HEK293 (cell line): Measurements from ENCODE around the gene IRX4.

Experiments used
- CTCF ChIA-PET: fragments of 350-600 bp; formaldehyde crosslinking; extraction: SDS; loops from one replicate; lab custom pipeline; 2021; ENCODE audit warnings: antibody characterized with exemption; lab: Yijun Ruan, JAX
- POLR2A ChIA-PET: fragments of 300-600 bp; formaldehyde crosslinking; extraction: SDS; loops from one replicate; lab custom pipeline; 2020; ENCODE audit warnings: antibody characterized with exemption, inconsistent platforms; lab: Yijun Ruan, JAX
- H3K27ac ChIP-seq: fragments of 200-500 bp; sonication (Bioruptor generic); 2 replicates; pipeline ENCODE4 v1.5.1; 2014; ENCODE audit warnings: low read depth, low read length, control low read depth, inconsistent platforms; ENCODE audit errors: extremely low read depth
- H3K36me3 ChIP-seq, 2 experiments: fragments of 200-500 bp in 1 of 2; sonication (Bioruptor generic) in 1 of 2; 1 replicate in 1 of 2; 2 replicates in 1 of 2; pipeline ENCODE4 v1.5.1; 2014 to 2017; ENCODE audit warnings: inconsistent platforms in 2 of 2, low read length in 2 of 2; ENCODE audit not compliant: control insufficient read depth in 2 of 2, insufficient read depth in 1 of 2
- H3K4me1 ChIP-seq: fragments of 200-500 bp; sonication (Bioruptor generic); 2 replicates; pipeline ENCODE4 v1.5.1; 2014; ENCODE audit warnings: mild to moderate bottlenecking, low read length, inconsistent platforms; ENCODE audit not compliant: control insufficient read depth, insufficient read depth
- H3K4me3 ChIP-seq: 2 replicates; pipeline ENCODE4 v1.5.1; 2011; ENCODE audit warnings: low read depth, mild to moderate bottlenecking, control low read depth, low read length, moderate library complexity
- H3K9me3 ChIP-seq: fragments of 200-500 bp; sonication (Bioruptor generic); 2 replicates; pipeline ENCODE4 v1.5.1; 2014; ENCODE audit warnings: low read depth, low read length, inconsistent platforms; ENCODE audit not compliant: control insufficient read depth, insufficient read depth
- KLF1 ChIP-seq: fragments of 450-650 bp; formaldehyde crosslinking; IDR thresholded peaks from 2 replicates; pipeline ENCODE4 v1.5.1; 2016; ENCODE audit warnings: missing biosample characterization, missing genetic modification characterization
- KLF17 ChIP-seq: fragments of 450-650 bp; formaldehyde crosslinking; IDR thresholded peaks from 2 replicates; pipeline ENCODE4 v1.5.1; 2016; ENCODE audit warnings: missing biosample characterization, missing genetic modification characterization
- MZF1 ChIP-seq: fragments of 450-650 bp; formaldehyde crosslinking; IDR thresholded peaks from 2 replicates; pipeline ENCODE4 v1.5.1; 2017; ENCODE audit warnings: missing biosample characterization, missing genetic modification characterization, borderline replicate concordance
- PATZ1 ChIP-seq: fragments of 450-650 bp; formaldehyde crosslinking; IDR thresholded peaks from 2 replicates; pipeline ENCODE4 v1.5.1; 2016; ENCODE audit warnings: missing biosample characterization, missing genetic modification characterization
- PRDM4 ChIP-seq: fragments of 450-650 bp; formaldehyde crosslinking; IDR thresholded peaks from 2 replicates; pipeline ENCODE4 v1.5.1; 2017; ENCODE audit warnings: missing biosample characterization, missing genetic modification characterization
- SP2 ChIP-seq: fragments of 450-650 bp; formaldehyde crosslinking; IDR thresholded peaks from 2 replicates; pipeline ENCODE4 v1.5.1; 2016; ENCODE audit warnings: missing biosample characterization, missing genetic modification characterization
- SP7 ChIP-seq: fragments of 450-650 bp; formaldehyde crosslinking; IDR thresholded peaks from 2 replicates; pipeline ENCODE4 v1.5.1; 2016; ENCODE audit warnings: missing biosample characterization, missing genetic modification characterization
- WT1 ChIP-seq: fragments of 450-650 bp; formaldehyde crosslinking; IDR thresholded peaks from 2 replicates; pipeline ENCODE4 v1.5.1; 2016; ENCODE audit warnings: missing biosample characterization, missing genetic modification characterization
- ZBTB48 ChIP-seq: fragments of 450-650 bp; formaldehyde crosslinking; IDR thresholded peaks from 2 replicates; pipeline ENCODE4 v1.5.1; 2016; ENCODE audit warnings: missing biosample characterization, missing genetic modification characterization
- ZBTB7A ChIP-seq: fragments of 450-650 bp; formaldehyde crosslinking; IDR thresholded peaks from 2 replicates; pipeline ENCODE4 v1.5.1; 2016; ENCODE audit warnings: low read depth, missing biosample characterization, missing genetic modification characterization
- ZEB2 ChIP-seq: fragments of 450-650 bp; formaldehyde crosslinking; IDR thresholded peaks from 2 replicates; pipeline ENCODE4 v1.5.1; 2016; ENCODE audit warnings: missing biosample characterization, missing genetic modification characterization
- ZFHX2 ChIP-seq: fragments of 450-650 bp; formaldehyde crosslinking; conservative IDR thresholded peaks from 2 replicates; pipeline ENCODE4 v1.5.1; 2016; ENCODE audit warnings: missing biosample characterization, missing genetic modification characterization
- ZNF311 ChIP-seq: fragments of 450-650 bp; formaldehyde crosslinking; IDR thresholded peaks from 2 replicates; pipeline ENCODE4 v1.5.1; 2017; ENCODE audit warnings: missing biosample characterization, missing genetic modification characterization, borderline replicate concordance
- ZNF341 ChIP-seq: fragments of 450-650 bp; formaldehyde crosslinking; IDR thresholded peaks from 2 replicates; pipeline ENCODE4; 2016; ENCODE audit warnings: low read depth, missing biosample characterization, missing genetic modification characterization
- ZNF433 ChIP-seq: fragments of 450-650 bp; formaldehyde crosslinking; IDR thresholded peaks from 2 replicates; pipeline ENCODE4 v1.5.1; 2016; ENCODE audit warnings: missing biosample characterization, missing genetic modification characterization, low read depth
- ZNF561 ChIP-seq: fragments of 450-650 bp; IDR thresholded peaks from 2 replicates; pipeline ENCODE4 v1.5.1; 2018; ENCODE audit warnings: missing biosample characterization, missing genetic modification characterization, borderline replicate concordance
- ZNF585B ChIP-seq: fragments of 450-650 bp; formaldehyde crosslinking; IDR thresholded peaks from 2 replicates; pipeline ENCODE4 v1.5.1; 2016; ENCODE audit warnings: missing biosample characterization, missing genetic modification characterization
- ZNF596 ChIP-seq: fragments of 450-650 bp; IDR thresholded peaks from 2 replicates; pipeline ENCODE4 v1.5.0; 2018; ENCODE audit warnings: missing biosample characterization, mild to moderate bottlenecking, missing genetic modification characterization, moderate library complexity
- ZNF629 ChIP-seq: fragments of 450-650 bp; formaldehyde crosslinking; IDR thresholded peaks from 2 replicates; pipeline ENCODE4 v1.5.1; 2017; ENCODE audit warnings: missing biosample characterization, missing genetic modification characterization
- ZNF677 ChIP-seq: fragments of 450-650 bp; IDR thresholded peaks from 2 replicates; pipeline ENCODE4 v1.5.0; 2018; ENCODE audit warnings: missing biosample characterization, mild to moderate bottlenecking, missing genetic modification characterization, moderate library complexity
- ZNF692 ChIP-seq: fragments of 450-650 bp; formaldehyde crosslinking; IDR thresholded peaks from 2 replicates; pipeline ENCODE4 v1.5.1; 2016; ENCODE audit warnings: missing biosample characterization, missing genetic modification characterization
- ZNF791 ChIP-seq: fragments of 450-650 bp; formaldehyde crosslinking; IDR thresholded peaks from 2 replicates; pipeline ENCODE4 v1.5.1; 2016; ENCODE audit warnings: missing biosample characterization, missing genetic modification characterization
- ZSCAN4 ChIP-seq: fragments of 450-650 bp; formaldehyde crosslinking; IDR thresholded peaks from 2 replicates; pipeline ENCODE4 v1.5.1; 2017; ENCODE audit warnings: missing biosample characterization, missing genetic modification characterization

IRX4 gene

GRCh38 chr5:1883120-1883924 lies 597 bp upstream of the IRX4 start (continued):
- TF ChIP-seq ZNF341 (peak; percentile 68), ZNF596 (tag by site-specific recombination) (no peak), PRDM4 (tag by site-specific recombination) (no peak), ZNF433 (tag by site-specific recombination) (no peak), ZNF791 (tag by site-specific recombination) (no peak), ZNF629 (tag by site-specific recombination) (peak; percentile 47; the same call in 1 of the 2 replicates), ZBTB7A (tag by site-specific recombination) (no peak), ZSCAN4 (tag by site-specific recombination) (no peak), ZFHX2 (tag by site-specific recombination) (peak; percentile 32; the same call in 1 of the 2 replicates), ZNF561 (0 out of 2 replicates have a peak, but pooled peaks have one; percentile 21)

- CTCF ChIA-PET = no interaction called here
- TF ChIP-seq ZNF311 (tag by site-specific recombination) (no peak), ZBTB48 (0 out of 2 replicates have a peak, but pooled peaks have one; percentile 6), ZFHX2 (tag by site-specific recombination) (no peak)
- POLR2A ChIA-PET = no interaction called here
- H3K27ac ChIP-seq = no peak overlapping the region
- H3K4me3 ChIP-seq = no peak overlapping the region
- H3K4me1 ChIP-seq = peaks cover 5% of the 10 kb centered on the region
- no peaks in the 10 kb centered on the region; the same call in 1 of the 2 replicates for H3K9me3 ChIP-seq
- H3K36me3 ChIP-seq = peaks cover 0 to 24% of the 10 kb centered on the region in 2 experiments; a peak in 1 of 3 replicates
Observed at GRCh38 chr5:1881731-1882336, 891 bp downstream of the IRX4 start.

- H3K27ac ChIP-seq = no peak overlapping the region
- POLR2A ChIA-PET = no interaction called here
- TF ChIP-seq SP2 (tag by site-specific recombination) = peak; percentile 54
- no peak for TF ChIP-seq ZNF585B (tag by site-specific recombination)
- TF ChIP-seq ZEB2 (tag by site-specific recombination) = 0 out of 2 replicates have a peak, but pooled peaks have one; percentile 40
- 0 out of 2 replicates have a peak, but pooled peaks have one; percentile 15 for TF ChIP-seq MZF1 (tag by site-specific recombination)
- peak; percentile 99 for TF ChIP-seq KLF17 (tag by site-specific recombination)
- TF ChIP-seq PATZ1 (tag by site-specific recombination) = peak; percentile 28; the same call in 1 of the 2 replicates
- TF ChIP-seq SP7 (tag by site-specific recombination) = peak; percentile 61
- TF ChIP-seq ZNF677 (tag by site-specific recombination) = no peak
- TF ChIP-seq KLF1 = peak; percentile 71
- TF ChIP-seq WT1 (tag by site-specific recombination) = peak; percentile 77
- 0 out of 2 replicates have a peak, but pooled peaks have one; percentile 18 for TF ChIP-seq ZNF692 (tag by site-specific recombination)
- TF ChIP-seq ZFHX2 (tag by site-specific recombination) = peak; percentile 55; the same call in 1 of the 2 replicates
Observed at GRCh38 chr5:1881098-1881572, 1.6 kb downstream of the IRX4 start.

More at GRCh38 chr5:1881098-1881572, 1.6 kb downstream of the IRX4 start:
- Histone ChIP-seq H3K4me1 (peaks cover 5% of the 10 kb centered on the region), H3K36me3 (peaks cover 0 to 24% of the 10 kb centered on the region in 2 experiments; a peak in 1 of 3 replicates), H3K4me3 (no peak overlapping the region), H3K9me3 (no peaks in the 10 kb centered on the region; the same call in 1 of the 2 replicates)
- CTCF ChIA-PET = interaction anchor here (0.6 kb wide), 1 partner anchor 8 kb away, joined by 4 read pairs; no protein-coding TSS in a partner anchor
